Measurements from ENCODE around the gene HDAC1.

DNA sequence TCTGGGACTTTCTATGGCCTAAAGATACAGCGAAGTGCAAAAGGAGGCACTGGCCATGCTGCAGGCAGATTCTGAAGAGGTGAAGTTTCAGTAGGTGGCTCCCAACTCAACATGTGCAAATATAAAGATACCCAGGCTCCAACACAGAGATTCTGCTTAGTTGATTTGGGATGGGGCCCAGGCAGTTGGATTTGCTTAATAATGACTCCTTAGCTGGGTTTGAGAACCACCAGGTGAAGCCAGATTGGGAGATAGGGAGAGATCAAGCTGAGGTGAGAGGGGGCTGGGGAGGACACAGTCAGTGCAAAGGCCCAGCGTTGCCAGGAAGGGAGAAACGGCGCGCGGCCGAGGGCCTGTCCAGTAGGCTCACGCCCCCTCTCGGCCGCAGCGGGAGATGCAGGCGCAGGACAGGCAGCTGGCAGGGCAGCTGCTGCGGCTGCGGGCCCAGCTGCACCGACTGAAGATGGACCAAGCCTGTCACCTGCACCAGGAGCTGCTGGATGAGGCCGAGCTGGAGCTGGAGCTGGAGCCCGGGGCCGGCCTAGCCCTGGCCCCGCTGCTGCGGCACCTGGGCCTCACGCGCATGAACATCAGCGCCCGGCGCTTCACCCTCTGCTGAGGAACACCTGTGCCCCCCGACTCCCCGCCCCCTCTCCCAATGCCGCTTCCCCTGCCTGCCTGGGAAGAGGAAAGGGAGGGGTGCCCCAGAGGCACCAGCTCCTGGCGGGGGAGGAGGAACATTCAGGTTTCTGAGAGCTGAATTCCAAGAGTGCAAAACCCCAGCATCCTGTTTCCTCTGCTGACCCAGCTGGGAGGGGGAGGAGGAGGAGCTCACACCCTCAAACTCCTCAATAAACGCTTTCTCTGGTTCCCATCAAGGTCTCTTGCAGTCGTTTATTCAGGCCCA lies 43.6 kb upstream of the HDAC1 start:
- TF ChIP-seq POLR2AphosphoS5 (IDR thresholded peaks at IDR 0.05; ENCODE audit: low read depth, low read length) (no peak), TAF1 (IDR thresholded peaks at IDR 0.05; ENCODE audit: borderline replicate concordance, insufficient read depth, low read length) (no peak), FOXP2 (optimal IDR thresholded peaks at IDR 0.05; ENCODE audit: borderline replicate concordance, extremely low read depth, extremely low read length, insufficient read depth) (peak; percentile 82)
- TF ChIP-seq, protein P1, sequence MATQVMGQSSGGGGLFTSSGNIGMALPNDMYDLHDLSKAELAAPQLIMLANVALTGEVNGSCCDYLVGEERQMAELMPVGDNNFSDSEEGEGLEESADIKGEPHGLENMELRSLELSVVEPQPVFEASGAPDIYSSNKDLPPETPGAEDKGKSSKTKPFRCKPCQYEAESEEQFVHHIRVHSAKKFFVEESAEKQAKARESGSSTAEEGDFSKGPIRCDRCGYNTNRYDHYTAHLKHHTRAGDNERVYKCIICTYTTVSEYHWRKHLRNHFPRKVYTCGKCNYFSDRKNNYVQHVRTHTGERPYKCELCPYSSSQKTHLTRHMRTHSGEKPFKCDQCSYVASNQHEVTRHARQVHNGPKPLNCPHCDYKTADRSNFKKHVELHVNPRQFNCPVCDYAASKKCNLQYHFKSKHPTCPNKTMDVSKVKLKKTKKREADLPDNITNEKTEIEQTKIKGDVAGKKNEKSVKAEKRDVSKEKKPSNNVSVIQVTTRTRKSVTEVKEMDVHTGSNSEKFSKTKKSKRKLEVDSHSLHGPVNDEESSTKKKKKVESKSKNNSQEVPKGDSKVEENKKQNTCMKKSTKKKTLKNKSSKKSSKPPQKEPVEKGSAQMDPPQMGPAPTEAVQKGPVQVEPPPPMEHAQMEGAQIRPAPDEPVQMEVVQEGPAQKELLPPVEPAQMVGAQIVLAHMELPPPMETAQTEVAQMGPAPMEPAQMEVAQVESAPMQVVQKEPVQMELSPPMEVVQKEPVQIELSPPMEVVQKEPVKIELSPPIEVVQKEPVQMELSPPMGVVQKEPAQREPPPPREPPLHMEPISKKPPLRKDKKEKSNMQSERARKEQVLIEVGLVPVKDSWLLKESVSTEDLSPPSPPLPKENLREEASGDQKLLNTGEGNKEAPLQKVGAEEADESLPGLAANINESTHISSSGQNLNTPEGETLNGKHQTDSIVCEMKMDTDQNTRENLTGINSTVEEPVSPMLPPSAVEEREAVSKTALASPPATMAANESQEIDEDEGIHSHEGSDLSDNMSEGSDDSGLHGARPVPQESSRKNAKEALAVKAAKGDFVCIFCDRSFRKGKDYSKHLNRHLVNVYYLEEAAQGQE (IDR thresholded peaks at IDR 0.05; ENCODE audit: insufficient read depth in 1 of 2, low read depth in 2 of 2, low read length in 2 of 2) = no peak

Data from PFSK-1 (cell line).